HG03520 (cell line): ENCODE results near the gene FAM184B.
"Not testable (repeated sequence)": the region's sequence is repeated elsewhere in the genome, so short reads cannot be mapped to it uniquely, and the experiment has no call there.

ENCODE experiments used
- ATAC-seq: cut with Tn5 transposase; IDR thresholded peaks from one replicate; pipeline ENCODE4 v1.9.1; 2021; ENCODE audit warnings: mild to moderate bottlenecking, moderate library complexity; ENCODE audit not compliant: unreplicated experiment

The FAM184B gene

DNA sequence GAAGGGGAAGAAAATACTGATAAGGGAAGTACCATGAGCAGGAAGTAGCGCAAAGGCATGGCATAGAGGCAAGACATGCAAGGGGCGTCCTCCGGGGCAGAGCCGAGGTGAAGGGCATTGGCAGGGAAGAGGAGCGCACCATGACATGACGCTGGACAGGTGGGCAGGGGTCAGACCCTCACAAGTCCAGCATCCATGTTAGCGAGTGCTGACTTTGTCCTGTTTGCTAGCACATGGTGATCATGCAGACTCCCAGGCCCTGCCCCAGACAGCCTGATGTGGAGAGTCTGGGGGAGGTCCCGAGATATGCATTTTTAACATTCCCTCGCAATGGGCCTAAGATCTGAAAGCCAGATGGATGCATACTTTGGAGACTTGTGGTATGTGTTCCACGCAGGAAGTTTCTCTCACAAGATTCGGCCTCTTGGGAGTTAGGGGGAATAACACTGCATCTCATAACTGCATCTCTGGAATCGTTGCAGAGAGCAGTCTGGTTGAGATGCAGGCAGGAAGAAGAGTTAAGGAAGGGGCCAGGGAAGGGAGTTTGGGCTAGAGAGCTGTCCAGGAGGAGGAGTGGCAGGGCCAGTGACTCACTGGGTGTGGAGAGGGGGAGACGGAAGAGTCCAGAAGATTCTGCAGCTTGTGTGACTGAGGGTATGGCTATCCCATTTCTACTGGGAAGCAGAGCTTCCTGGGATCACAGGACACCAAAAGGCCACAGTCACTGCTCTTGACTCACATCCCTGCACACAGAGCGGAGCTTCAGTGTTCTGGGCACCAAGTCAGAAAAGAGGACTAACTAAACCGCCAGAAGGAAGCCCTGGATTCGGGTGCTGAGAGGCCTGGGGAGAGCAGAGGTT is 59.7 kb downstream of the FAM184B start:
- ATAC-seq: no peak

DNA sequence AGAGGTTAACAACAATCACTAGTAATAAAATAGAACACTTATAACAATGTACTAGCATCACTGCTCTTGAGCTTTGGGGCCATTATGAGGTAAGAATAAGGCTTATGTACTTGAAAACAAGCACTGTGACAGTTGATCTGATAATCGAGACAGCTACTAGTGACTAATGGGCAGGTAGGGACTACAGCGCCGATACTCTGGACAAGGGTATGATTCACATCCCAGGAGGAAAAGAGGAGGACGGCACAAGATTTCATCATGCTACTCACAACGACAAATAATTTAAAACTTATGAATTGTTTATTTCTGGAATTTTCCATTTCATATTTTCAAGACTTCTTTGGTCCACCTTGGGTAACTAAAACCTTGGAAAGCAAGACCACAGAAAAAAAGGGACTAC is 62.3 kb downstream of the FAM184B start:
- ATAC-seq: no peak

DNA sequence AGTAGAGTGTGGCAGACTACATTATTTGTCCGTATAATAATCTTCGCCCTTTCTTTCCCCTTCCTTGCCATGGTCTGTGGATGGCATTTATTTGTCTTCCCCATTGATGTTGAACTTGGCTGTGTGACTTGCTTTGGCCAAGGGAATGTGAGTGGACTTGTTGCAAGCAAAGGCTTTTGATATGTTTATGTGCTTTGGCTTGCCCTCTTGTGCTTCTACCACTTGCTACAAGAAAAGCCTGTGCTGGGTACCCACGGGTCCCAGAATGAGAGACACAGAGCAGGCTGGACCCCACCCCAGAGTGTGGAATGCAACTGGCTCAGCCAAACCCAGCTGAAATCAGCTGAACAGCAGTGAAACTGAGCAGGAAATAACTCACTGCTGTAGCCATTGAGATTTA is 63.0 kb downstream of the FAM184B start:
- no peak for ATAC-seq

DNA sequence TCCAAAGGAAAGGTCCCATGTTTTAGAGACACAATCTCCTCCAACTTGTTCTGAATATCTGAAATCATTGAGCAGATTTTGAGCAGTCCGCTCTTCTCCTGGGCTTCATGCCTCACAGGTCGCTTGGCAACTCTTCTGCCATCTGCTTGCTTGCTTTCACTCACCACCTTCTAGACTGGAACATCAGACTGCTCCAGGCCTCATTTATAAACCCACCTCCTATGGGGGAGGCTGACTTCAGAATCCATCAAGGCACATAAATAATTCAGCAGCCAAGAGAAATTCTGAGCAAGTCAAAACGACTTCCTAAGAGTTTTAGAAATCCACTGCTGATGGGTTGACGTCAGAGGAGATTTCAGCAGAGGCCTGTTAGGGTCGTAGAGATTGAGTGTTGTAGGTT is 64.1 kb downstream of the FAM184B start:
- ATAC-seq: no peak

DNA sequence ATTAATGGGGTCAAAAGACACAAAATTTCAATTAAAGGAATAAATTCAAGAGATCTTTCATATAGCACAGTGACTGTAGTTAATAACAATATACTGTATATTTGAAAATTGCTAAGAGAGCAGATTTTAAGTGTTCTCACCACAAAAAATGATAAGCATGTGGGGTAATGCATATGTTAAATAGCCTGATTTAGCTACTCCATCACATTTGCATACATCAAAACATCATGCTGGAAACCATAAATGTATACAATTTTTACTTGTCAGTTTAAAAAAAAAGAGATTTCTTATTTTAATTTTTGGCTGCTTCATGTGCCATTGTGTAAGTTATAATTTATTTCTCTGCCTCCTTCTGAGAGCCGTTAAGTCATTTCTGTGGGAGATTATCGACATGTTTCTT is 65.9 kb downstream of the FAM184B start:
- ATAC-seq: no peak

DNA sequence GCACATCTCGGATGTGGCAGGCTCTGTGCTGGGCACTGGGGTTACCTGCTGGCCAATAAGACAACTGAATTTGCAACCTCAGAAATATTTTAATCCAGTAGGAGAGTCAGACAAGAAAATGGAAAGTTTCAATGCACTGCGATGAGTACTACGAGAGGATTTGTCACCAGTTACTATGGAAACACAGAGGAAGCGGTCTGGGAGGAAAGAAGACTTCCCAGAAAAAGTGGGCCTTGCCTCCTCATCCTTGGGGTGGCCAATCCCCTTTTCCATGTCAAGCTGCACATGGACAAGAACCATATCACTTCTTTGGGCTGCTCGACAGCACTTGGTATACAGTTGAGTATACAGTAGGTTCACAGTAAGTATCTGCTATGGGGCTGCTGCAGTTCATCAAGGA is 67.6 kb downstream of the FAM184B start:
- ATAC-seq: no peak

DNA sequence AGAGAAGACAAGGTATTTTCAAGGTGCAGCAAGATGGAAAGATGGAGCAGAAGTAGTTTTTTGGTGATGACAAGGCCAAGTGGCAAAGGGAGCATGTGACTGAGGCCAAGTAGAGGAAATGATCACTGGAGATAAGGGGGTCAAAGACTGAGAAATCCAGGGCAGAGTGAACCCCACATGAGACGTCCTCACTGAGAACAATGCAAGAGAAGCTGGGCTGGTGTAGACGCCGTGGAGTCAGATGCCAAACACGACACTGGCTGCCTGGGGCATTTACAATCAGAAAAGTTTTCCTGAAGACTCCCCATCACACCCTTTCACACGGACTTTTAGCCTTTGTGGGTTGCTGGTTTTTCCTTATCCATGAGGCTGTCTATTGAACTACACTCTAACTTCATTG is 69.3 kb downstream of the FAM184B start:
- no peak for ATAC-seq

DNA sequence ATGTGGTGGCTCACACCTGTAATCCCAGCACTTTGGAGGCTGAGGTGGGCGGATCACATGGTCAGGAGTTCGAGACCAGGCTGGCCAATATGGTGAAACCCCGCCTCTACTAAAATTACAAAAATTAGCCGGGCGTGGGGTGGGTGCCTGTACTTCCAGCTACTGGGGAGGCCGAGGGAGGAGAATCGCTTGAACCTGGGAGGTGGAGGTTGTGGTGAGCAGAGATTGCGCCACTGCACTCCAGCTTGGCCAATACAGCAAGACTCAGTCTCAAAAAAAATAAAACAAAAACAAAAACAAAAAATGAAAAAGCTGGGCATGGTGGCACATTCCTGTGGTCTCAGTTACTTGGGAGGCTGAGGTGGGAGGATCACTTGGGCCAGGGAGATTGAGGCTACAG is 70.2 kb downstream of the FAM184B start:
- not testable (repeated sequence) for ATAC-seq

DNA sequence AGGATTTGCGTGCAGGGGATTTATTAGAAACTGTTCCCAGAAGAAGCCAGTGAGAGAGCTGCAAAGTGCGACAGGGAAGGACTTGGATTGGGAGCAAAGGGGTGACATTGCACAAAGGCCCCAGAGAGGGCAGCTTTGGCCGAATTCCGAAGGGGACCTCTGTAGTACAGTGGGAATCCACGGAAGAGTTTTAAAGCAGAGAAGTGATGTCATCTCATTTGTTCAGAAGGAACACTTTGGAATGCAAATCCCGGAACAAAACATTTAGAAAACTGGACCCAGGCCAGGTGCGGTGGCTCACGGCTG is 71.7 kb downstream of the FAM184B start:
- ATAC-seq: no peak

DNA sequence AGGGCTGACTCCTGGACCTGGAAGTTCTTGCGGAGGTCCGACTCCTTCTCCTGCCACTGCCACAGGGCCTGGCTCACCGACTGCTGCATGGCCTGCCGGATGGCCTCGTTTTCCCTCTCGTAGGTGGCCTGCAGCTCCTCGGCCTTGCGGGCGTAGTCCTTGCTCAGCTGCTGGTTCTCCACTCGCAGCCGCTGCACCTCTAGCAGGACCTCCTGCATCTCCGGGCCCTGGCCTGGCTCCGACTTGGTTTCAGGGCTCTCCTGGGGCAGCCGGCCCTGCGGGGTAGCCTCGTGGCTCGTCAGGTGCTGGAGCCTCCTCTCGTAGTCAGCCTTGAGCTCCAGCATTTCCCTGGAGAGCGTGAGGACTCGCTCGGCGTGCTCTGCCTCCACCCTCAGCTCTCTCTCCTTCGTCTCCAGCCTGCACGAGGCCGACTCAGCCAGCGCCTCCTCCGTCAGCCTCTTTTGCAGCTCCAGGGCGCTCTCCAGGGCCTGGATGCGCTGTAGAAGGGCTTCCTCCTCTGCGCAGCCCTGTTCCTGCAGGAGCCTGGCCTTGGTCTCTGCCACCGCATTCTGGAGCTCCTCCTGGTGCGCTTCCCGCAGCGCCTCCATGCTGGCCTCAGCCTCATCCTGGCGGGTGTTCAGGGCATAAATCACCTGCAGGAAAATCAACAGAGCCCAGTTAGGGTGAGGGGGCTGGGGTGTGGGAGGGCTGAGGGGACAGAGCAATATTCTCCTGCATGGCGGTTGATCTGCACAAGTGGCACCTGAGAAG is 72.2 kb downstream of the FAM184B start:
- no peak for ATAC-seq

DNA sequence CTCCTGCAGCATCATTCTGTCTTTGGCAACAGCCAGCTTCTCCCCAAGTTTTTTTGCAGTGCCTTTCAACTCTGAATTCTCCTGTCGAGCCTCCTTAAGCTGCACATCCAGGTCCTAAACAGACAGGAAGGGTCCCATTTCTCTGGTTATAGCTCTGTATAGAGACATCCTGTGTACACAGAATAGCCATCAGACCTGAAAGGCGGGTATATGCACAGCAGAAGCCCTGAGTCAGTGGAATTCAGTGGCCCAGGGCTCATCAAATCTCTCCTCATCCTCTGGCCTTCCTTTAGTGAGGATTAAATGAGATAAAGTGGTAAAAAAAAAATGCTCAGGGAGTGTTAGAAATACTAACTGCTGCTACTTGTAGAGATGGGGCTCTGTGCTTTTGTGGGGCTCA is 73.8 kb downstream of the FAM184B start:
- no peak for ATAC-seq

DNA sequence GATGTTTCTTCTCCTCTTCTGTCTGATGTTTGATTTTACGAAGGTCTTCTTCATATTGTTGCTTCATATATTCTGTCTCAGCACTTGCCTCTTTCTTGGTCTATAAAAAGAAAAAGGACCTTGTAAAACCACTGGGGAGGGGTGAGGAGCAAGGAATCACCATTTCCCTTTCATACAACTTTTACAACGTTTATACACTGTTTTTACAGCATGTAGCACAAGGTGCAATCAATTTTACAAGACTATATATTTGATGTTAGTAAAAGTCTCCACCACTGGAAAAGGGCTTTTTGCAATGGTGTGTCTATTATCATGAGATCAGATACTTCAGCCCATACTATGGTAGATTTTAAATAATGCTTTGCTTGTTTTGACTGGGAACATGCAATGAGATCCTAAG is 76.3 kb downstream of the FAM184B start:
- ATAC-seq: no peak

DNA sequence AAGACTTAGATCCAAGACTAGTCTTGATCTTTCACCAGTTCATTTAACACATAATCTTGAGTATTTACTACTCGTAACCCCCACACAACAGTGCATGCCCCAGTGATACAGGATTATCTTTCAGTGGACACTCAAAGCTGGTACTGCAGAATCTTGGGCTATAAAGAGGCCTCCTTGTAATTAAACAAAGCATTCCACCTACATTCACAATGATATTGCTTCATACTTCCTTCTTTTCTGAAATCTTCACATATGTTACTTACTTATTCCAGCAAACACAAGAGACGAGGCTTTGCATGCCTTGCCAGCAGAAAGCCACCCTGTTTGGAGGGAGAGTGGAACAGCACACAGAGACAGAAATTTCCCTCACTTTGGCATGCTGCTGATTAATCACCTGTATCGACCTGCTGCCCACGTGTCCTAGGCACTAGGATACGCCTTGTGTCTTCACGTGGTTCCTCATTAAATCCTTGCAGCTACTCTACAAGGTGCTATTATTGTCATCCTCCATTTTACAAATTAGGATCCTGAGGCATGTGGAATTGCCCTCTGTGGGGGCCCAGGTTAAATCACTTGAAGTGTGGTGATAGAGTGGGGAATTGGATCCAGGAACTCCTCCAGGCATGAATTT is 77.3 kb downstream of the FAM184B start:
- ATAC-seq: no peak

DNA sequence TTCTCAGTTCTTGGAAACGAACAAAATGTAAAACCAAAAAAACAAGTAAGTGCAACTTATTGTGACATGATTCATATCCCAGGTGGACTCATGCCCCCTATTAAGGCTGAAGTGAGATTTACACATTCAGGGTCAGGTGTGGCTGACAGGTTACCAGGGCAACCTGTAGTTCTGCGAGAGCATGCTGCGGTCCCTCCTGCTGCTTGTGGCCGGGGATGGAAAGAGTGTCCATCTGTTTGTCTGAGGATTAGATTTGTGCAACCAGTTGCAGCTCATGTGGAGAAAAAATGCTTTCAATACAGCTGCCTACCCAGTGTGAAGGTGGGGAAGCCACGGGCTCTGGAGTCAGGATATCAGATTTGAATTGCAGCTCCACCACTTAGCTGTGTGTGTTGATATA is 78.8 kb downstream of the FAM184B start:
- ATAC-seq: no peak

DNA sequence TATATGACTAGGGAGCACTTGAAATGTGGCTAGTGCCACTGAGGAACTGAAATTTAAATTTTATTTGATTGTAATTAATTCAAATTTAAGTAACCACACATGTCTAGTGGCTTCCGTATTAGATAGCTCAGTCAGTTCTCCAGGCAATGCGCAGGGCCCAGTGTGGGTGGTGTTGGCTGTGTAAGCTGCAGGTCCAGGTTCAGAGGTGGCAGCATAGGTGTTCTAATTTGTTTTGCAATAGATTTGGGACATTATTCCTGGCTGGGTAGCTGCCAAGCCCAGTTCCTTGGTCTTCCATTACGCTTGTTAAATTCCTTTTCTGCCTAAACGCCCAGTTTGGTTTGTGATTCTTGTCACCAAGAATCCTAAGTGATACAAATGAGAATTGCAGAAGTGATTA is 79.5 kb downstream of the FAM184B start:
- no peak for ATAC-seq

DNA sequence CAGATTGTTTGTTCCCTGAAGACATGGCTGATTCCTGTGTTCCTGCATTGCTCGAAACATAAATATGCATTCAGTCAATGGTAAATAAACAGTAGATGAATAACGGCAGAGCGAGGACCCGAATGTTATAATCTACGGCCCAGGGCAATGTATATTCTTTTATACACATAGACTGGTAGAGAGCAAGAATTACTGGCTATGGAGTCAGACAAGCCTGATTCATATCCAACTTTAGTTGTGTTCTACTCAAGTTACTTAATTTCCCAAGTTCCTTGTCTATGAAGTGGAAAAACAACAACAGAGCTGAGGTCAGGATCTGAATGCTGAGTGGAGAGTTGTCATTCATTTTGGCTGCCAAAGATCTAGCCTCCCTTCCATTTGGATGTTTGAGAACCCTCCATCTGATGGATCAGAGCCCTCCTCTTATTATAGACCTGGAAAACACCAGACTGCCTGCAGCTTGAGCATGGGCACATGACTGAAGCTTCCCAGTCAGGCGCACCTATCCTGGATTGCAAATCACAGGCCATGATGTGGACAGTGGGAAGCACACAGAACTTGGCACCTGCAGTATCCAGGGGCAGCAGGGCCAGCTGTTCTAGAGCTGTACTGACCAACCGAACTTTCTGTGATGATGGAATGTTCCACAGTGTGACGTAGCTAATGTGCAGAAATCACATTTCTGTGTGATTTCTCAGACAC is 80.1 kb downstream of the FAM184B start:
- no peak for ATAC-seq

DNA sequence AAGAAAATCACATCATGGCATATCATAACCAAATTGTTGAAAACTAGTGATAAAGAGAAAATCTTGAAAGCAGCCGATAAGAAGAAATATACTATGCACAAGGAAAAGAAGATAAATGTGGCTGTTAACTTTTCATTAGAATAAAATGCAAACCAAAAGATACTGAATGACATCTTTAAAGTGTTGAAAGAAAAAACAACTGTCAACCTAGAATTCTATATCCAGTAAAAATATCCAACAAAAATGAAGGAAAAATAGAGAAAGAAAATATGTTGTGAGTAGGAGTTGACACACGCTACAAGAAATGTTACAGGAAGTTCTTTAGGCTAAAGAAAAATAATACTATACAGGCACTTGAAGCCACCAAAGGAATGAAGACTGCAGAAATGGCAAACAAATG is 82.0 kb downstream of the FAM184B start:
- ATAC-seq: no peak

DNA sequence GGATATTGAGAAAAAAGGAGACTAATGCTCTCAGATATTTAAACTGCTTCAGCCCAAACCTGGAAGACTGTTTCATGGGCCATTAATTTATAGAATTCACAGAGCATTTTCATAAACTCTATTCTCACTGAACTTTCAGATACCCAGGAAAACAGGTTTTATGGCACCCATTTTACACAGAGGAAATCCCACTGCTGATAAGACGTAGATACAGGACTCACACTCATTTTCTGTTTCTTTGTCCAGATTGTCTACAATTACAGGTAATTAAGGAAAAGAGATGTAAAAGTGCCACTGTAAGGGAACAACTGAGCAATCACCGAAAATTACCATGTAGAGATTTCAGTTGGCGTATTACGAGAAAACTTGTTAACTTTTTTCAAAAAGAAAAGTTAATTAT is 83.3 kb downstream of the FAM184B start:
- ATAC-seq: no peak

DNA sequence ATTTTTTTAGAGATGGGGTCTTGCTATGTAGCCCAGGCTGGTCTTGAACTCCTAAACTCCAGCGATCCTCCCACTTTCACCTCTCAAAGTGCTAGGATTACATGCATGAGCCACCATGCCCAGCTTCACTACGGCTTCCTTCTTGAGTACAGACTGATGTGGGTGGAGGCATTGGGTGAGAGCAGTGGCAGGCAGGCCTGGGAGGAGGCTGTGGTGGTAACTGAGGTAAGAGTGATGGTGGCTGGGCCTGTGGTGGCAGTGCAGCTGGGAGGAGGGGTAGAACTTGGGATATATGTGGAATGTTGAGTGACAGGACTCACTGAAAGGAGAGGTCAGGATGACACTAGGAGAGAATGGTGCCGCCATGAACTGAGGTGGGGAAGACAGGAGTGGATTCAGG is 86.1 kb downstream of the FAM184B start:
- ATAC-seq: no peak

DNA sequence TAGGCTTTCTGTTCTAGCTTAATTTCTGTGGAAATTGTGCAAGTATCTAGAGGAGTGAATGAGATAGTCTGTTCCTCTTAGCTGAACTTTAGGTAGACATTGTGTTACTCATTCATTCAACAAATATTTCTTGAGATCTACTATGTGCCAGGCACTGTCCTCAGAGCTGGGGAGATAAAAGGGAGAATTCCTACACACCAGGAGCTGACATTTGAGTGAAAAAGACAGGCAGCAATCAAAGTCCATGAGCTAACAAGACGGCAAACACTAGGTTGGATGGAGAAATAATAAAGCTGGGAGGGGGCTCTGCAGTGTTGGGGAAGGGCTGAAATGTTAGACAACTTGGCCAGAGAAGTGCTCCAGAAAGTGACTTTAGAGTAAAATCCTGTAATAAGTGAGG is 86.9 kb downstream of the FAM184B start:
- no peak for ATAC-seq

DNA sequence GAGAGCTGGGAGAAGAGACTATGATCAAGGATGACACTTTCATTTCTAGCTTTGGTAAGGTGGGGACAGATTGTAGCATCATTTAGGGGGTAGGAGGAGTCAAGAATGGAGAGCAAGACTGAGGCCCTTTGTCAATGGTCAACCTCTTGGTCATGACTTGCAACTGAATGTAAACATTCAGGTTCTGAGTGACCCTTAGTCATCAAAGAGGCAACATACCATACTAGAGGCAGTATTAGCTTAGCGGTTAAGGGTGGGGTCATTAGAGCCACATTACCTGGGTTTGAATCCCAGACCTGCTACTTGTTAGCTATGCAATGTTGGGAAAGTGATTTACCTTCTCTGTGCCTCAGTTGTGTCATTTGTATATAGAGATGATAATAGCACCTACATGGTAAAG is 90.5 kb downstream of the FAM184B start:
- ATAC-seq: no peak

DNA sequence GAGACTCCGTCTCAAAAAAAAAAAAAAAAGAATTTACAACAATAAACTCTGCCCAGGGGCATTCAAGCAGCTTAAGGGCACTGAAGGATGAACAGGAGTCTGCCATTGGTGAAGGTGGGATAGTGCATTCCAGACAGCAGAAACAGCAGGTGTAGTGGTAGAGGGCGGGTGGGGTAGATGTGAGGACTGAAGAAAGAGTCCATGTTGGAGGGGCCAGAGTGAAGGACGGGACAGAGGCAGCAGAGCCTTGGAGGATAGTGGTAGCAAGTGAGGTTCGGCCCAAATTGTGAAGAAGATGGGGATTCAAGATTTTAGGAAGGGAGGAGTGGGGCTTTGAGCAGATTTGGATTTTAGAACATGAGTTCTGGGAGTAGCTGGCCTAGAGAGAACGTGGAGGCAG is 91.3 kb downstream of the FAM184B start:
- no peak for ATAC-seq
